ENCODE results near the gene EMC6.

DNA sequence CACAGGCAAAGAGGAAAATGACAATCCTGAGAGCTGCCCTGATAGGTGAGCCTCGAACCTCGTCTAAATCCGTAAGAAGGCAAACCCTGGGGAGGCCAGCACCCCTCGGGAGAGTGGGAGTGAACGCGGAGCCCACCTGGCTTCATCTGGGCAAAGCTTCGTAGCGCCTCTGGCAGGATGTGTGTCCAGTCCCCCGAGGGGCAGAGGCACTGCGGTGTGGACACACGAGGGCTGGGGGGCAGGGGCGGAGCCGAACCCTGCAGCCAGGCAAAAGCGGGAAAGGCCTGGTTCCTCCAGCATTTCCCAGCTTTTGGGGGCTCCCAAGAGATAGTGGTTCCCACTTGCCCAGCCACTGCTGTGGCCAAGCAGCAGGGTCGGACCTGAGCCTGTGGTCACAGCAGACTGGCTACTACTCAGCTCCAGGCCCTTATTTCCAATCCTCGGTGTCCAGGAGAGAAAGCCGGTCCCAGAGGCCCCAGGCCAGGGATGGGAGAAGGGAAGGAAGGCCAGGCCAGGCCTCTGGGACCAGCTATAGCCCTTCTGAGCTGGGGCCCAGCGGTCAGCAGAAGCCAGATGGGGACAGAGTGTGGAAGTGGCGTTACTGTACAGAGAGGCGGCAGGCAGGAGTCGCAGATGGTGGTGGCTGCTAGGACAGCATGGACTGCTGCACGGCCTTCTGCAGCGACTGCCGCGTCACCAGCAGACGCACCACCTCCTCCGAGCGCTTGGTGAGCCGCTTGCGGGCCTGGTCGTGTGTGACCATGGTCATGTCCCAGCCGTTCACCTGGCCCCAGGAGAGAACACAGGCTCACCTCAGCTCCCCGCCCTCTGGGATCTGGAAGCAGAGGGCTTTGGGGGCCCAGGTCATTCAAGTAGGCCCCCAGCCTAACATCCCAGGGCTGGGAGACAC is 5.3 kb upstream of the EMC6 start:
- no peak for TF ChIP-seq POLR2A (IDR thresholded peaks at IDR 0.05)
- TF ChIP-seq, protein P1, sequence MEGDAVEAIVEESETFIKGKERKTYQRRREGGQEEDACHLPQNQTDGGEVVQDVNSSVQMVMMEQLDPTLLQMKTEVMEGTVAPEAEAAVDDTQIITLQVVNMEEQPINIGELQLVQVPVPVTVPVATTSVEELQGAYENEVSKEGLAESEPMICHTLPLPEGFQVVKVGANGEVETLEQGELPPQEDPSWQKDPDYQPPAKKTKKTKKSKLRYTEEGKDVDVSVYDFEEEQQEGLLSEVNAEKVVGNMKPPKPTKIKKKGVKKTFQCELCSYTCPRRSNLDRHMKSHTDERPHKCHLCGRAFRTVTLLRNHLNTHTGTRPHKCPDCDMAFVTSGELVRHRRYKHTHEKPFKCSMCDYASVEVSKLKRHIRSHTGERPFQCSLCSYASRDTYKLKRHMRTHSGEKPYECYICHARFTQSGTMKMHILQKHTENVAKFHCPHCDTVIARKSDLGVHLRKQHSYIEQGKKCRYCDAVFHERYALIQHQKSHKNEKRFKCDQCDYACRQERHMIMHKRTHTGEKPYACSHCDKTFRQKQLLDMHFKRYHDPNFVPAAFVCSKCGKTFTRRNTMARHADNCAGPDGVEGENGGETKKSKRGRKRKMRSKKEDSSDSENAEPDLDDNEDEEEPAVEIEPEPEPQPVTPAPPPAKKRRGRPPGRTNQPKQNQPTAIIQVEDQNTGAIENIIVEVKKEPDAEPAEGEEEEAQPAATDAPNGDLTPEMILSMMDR (IDR thresholded peaks at IDR 0.05), result no peak
